GM03348 (cell line): ENCODE results near the gene WNT3A.

ENCODE experiments used
- DNase-seq: peaks from one replicate; pipeline ENCODE4 v3.0.0; 2012; ENCODE audit warnings: low spot score

The WNT3A gene

DNA sequence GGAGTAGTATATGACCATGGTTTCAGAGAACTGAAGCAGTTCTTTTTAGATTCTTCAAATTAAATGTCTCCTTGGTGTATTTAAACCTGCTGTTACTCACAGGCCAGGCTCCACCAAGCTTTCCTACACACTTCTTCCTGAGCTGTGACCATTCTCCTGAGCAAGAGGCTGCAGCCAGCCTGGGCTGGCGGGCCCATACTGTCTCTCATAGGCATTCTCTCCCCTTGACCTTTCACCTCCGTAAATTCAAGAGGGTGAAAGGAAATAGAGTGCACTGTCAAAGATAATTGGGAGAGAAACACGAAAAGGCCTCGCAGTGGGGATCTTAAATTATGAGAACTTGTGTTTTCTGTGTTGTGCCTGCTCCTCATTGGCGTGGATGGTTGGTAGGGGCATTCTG is 78.0 kb downstream of the WNT3A start:
- no peak for DNase-seq

DNA sequence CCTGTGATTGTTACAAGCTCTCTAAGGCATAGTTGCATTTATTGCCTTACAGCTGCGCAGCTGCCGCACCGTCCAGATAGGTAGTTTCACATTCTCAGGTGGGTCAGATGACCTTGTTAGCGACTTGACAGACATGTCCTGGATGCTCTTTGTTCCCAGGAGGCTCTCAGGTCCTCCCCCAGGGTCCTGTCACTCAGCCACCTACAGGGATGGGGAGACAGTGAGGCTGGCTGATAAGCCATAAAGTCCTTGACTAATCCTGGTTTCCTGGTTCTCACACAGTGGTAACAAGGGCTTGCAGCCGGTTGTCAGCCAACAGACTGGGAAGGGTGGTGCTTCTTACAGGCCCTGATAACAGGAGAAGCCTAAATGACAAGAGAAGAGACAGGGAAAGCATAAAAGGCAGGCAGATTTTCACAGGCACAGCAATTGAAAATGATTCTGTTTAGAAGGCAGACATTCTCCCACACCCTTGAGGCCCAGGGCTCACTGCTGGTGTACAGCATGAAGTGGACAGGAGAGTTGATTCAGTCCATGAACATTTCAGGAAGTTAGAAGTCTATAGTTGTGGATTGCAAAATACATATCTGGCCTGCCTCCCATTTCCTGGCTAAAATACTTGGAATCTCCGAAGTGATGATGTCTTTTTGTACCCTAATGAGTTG is 78.6 kb downstream of the WNT3A start:
- DNase-seq, result peak; percentile 76

DNA sequence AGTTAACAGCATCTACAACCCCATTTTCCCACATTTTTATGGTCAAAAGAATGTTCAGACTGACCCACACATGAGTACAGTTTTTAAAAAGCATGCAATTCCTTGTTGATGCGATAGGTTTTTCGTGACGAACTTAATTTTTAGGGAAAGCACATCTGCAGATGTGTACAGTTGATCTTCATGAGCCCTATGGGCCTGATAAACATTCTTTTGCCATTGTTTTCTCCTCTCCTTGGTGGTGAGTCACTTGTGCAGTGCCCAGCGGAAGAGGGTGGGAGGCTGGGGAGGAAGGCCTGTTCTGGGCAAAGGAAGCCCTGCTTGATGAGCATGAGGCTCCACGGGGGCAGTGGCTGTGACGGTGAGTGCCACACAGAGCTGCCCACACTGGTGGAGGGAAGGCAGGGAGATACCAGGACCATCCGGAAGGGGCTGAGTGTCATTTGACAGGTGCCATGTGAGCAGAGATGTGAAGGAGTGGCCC is 81.0 kb downstream of the WNT3A start:
- DNase-seq, result peak; percentile 78

DNA sequence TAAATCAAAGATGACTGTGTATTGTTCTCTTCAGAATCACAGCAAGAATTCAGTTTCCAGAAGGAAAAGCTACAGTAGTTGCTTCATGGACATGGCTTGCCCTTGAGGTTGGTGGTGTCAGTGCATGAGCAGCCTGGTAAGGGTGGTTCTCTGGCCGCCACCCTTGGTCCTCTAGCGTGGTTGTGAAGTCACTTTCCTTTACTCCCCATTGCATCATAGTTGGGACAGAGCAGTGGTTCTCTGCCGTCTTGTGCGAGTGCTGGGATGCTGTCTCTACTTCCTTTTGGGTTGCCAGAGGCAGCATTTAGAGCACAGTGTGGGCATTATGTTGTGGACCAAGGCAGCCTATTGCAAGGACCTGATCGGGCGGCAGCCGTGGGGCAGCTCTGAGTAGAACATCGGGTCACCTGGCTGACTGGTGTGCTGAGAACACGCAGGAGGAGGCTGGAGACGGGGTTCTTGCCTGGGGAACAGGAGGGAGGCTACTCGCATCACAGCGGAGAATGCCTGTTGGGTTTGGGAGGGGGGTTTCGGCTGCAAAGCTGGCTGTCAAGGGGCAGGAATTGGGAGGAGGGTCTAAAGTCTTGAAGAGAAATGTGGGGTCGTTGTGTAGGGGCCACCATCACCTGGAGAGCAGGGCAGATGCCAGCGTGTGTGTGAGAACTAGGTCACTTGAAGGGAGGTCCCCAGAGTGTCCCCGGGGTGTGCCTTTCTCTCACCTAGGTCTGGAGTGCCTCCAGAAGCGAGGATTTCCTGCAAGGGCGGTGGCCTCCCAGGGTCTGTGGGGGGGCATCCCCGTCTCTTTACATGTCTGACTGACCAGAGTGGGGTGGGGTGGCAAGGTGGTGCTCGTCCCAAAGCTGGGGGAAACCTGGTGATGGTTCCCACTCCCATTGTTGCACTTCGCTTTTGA is 82.0 kb downstream of the WNT3A start:
- peak; percentile 41 for DNase-seq

DNA sequence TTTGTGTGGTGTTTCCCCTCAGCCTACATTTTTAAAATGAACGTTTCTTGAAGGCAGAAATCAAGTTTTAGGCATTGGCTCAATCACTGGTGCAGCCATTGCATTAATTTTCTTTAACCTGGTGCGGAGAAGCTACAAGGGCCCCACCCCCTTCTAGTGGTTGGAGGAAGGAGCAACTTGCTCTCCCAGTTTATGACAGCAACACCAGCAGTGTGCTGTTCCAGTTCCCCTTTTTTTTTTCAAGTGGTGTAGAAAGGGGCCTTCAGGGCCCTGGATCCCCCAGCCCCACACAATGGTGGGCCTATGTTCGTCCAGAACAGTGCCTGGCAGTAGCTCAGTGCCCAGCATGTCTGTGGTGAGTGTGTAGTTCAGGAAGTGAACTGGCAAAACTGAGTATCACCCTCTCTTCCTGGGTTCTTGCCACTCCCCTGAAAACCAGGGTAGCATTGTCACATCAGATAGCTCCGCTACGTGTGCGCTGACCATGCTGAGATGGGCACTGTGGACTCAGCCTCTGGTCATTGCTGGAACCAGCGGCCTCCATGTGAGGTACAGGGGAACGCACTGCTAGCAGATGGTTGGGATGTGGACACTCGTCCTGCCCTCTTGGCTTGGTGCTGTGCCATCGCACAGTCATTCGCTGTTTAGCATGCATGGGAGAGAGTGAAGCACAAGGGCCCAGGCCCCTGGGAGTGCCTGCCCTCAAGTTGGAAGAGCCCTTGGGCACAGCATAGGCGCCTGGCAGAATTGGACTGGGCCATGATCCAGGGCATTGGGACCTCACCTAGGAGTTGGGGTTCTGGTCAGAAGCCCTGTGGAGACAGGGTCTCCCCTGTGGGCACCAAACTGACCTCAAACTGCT is 83.0 kb downstream of the WNT3A start:
- no peak for DNase-seq

DNA sequence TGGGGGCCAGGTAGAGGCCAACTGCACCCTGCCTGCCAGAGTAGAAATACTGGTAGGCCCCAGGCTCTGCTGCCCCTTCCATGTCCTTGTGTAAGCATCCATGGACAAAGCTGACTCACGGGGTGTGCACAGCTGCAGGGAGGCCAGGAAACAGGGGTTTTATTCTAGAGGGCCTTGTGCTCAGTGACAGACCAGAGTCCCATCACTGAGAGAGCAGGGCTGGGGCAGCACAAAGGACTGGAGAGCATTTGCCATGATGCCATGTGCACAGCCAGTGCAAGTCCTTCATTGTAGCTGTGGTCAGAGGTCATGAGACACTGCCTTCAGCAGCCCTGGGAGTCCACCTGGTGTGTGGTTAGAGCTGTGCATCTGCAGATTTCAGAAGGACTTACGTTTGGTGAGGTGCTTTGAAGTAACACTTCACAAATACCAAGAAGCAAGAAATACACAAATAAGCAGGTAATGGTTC is 83.8 kb downstream of the WNT3A start:
- no peak for DNase-seq

DNA sequence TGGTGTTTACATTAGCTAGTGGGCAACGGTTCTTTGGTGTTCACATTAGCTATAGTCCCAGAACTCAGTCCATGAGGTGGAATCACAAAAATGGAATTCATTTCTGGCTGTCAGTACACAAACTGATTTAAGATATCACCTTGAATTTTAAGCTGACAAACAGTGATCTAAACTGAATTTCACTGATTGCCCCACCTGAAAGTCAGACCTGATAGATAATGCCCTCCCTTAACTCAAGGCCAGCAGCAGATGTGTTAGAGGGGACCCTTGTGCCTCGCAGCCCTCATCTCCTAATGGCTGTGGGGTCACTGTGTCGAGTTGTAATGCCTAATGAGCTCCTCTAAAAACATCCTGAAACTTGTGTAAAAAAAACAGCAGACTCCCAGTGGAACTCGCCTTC is 84.3 kb downstream of the WNT3A start:
- DNase-seq, result no peak

DNA sequence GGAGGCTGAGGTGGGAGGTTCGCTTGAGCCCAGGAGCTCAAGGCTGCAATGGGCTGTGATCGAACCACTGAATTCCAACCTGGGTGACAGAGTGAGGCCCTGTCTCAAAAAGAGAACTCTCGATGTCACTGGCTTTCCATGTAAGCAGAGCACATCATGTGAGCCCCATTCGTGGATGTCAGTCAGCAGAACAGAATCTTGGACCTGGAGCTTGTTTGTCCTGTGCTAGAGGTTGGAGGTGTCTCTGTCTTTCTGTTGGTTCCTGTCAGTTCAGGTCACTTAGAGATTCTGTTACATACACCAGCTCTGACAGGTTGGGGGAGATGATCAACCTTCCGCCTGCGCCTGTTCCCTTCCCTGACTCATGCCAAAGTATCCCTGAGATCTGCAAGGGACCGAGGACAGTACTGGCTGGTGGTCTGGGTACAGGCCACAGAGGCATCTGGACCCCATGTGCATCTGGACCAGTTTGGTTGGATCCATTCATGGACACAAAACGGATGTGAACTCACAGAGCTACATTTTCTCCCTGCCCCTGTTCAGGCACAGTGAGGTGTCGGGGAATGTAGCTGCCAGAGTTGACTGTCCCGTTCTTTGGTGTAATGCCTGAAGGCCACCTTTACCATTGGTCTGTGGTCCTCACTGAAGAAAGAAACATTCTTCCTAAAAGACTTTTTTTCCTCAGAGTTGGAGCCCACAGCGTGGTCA is 85.7 kb downstream of the WNT3A start:
- DNase-seq, result no peak

DNA sequence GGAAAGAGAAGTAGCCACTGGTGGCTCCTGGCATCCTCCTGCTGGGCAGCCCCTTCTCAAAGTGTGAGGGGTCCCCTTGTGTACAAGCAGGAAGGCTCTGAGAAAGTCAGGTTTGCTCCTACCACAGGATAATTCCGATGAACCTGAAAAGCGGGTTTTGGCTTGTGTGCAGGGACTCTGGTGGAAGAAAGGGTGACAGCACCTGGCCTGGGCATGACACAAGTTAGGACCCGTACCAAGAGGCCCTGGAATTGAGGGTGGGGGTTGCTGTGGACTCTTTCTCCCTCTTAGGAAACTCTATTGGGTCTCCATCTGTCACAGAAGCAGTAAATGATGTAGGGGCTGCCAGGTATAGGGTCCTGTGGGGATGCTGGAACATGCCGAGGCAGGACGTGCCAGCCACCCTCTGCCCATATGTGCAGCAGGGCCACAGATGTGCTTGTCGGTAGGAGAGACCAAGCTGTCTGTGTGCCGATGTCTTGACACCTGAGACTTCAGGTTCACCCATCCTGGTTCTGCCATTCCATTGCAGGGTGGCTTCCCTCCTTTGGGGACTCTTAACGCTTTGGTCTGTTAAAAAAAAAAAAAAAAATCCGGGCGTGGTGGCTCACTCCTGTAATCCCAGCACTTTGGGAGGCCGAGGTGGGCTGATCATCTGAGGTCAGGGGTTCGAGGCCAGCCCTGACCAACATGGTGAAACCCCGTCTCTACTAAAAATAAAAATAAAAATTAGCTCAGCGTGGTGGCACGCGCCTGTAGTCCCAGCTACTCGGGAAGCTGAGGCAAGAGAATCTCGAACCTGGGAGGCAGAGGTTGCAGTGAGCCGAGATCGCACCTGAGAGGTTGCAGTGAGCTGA is 86.5 kb downstream of the WNT3A start:
- no peak for DNase-seq

DNA sequence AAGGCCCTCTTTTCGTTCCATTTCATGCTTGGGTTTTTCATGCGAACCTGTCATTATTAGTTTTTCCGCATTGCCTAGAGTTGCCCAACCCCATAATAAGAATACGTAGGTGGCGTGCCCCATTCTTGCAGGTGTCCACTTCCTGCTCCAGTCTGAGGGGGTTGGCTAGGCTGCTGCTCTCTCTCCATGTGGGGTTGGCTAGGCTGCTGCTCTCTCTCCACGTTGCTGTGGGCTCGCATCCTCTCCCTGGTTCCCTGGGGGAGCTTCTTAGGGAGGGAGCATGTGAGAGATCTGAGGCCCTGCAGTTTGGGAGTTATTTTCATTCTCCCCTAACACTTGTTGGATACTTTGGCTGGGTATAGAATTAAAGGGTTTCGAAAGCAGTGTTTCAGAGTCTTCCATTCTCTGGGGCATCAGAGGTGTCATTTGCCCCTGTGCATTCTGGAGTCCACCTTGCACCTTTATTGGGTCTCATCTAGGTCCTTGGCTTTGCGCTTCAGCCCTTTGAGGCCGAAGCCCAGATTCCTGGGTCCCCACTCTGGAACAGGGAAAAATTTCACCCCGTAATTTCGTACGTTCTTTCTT is 87.7 kb downstream of the WNT3A start:
- no peak for DNase-seq

DNA sequence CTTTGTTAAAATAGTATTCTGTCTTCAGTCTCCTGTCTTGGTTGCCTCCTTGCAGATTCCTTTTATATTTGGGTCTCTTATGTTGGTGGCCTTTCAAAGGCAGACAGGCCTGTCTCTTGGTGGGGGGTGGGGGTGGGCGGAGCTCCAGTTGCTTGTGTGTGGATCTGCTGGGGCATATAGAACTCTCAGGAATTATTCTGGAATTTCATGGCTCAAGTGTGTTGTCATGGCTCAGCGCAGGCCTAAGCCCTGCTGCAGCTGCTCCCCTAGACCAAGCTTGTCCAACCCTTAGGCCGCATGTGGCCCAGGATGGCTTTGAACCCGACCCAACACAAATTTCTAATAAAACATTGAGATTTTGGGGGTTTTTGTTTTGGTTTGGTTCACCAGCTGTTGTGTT is 88.4 kb downstream of the WNT3A start:
- DNase-seq, result no peak

DNA sequence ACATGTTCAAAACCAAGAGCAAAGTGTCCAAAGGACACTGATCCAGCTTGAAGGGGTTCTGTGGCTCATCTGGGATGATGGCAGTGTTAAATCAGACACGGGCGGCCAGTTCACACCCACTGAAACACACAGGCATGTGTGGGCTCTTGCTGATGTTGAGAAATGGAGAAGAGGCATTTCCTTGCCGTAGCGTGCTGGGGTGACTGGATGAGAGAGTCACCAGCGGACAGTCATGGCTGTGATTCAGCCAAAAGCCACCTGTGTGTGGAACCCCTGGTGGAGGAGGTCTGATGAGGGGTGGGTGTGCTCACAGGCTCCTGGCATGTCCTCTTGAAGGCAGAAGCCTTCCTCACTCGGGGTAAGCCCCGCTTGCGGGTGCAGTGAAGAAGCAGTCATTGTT is 89.1 kb downstream of the WNT3A start:
- no peak for DNase-seq

DNA sequence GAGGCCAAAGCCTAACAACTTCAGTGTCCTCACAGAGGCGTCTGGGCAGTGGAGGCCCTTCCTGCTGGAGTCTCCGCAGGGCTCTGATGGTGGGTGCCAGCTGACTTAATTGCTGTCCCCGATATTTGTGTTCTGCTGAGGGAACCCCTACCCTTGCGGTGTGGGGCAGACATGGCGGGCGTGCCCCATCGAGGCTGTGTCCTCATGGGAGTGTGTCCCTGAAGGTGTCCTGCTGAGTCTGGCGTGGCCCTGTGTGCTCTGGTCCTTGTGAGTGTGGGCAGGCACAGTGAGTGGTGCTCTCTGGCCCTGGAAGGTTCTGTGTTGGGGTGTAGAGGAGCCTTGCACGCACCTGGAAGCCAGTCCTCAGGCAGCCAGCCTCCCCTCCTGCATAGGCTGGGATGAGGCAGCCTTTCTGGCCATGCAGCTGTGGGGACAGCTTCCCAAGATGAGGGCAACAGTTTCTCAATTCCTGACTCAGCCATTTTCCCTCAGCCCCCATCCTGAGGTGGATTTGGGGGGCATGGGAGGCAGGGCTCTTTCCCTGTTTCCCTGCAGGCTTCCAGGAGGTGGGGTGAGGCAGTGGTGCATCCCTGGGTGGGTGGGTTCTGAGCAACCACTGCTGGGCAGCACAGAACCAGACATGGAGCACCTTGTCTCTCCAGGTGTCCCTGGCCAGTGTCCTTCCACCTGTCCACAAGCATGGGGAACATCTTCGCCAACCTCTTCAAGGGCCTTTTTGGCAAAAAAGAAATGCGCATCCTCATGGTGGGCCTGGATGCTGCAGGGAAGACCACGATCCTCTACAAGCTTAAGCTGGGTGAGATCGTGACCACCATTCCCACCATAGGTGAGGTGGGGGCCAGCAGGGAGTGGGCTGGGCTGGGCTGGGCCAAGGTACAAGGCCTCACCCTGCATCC is 89.9 kb downstream of the WNT3A start:
- DNase-seq, result no peak

DNA sequence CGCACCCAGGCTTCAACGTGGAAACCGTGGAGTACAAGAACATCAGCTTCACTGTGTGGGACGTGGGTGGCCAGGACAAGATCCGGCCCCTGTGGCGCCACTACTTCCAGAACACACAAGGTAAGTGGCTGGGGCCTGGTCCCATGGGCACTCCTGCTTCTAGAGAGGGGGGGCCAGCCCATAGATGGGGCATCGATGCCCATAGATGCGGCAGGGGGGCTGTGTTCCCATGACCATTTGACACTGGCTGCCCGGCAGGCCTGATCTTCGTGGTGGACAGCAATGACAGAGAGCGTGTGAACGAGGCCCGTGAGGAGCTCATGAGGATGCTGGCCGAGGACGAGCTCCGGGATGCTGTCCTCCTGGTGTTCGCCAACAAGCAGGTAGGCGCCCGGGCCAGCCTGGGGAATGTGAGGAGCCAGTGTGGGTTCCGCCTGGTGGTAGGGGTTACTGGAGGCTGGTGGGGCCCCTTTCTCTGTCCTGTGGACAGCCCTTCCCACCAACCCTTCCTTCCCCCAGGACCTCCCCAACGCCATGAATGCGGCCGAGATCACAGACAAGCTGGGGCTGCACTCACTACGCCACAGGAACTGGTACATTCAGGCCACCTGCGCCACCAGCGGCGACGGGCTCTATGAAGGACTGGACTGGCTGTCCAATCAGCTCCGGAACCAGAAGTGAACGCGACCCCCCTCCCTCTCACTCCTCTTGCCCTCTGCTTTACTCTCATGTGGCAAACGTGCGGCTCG is 90.7 kb downstream of the WNT3A start:
- DNase-seq, result no peak

DNA sequence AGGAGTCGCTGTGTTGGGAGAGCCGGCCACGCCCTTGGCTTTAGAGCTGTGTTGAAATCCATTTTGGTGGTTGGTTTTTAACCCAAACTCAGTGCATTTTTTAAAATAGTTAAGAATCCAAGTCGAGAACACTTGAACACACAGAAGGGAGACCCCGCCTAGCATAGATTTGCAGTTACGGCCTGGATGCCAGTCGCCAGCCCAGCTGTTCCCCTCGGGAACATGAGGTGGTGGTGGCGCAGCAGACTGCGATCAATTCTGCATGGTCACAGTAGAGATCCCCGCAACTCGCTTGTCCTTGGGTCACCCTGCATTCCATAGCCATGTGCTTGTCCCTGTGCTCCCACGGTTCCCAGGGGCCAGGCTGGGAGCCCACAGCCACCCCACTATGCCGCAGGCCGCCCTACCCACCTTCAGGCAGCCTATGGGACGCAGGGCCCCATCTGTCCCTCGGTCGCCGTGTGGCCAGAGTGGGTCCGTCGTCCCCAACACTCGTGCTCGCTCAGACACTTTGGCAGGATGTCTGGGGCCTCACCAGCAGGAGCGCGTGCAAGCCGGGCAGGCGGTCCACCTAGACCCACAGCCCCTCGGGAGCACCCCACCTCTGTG is 91.6 kb downstream of the WNT3A start:
- no peak for DNase-seq

DNA sequence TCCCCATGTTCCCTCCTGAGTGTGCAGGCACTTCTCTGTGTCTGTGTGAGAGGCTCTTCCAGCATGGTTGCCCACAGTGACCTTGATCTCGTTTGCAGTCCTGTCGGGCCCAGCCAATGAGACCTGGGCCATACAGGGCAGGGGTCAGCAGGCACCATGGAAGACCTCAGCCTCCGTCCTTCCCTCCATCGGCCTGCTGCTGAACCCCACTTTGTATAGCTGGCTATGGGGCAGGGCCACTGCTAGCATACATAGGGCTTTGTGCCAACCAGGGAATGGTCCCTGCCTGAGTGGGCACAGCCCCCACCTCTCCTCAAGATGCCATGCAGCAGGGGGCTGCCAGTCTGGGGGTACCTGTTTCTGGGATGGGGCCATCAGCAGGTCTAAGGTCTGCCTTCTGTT is 92.5 kb downstream of the WNT3A start:
- no peak for DNase-seq

DNA sequence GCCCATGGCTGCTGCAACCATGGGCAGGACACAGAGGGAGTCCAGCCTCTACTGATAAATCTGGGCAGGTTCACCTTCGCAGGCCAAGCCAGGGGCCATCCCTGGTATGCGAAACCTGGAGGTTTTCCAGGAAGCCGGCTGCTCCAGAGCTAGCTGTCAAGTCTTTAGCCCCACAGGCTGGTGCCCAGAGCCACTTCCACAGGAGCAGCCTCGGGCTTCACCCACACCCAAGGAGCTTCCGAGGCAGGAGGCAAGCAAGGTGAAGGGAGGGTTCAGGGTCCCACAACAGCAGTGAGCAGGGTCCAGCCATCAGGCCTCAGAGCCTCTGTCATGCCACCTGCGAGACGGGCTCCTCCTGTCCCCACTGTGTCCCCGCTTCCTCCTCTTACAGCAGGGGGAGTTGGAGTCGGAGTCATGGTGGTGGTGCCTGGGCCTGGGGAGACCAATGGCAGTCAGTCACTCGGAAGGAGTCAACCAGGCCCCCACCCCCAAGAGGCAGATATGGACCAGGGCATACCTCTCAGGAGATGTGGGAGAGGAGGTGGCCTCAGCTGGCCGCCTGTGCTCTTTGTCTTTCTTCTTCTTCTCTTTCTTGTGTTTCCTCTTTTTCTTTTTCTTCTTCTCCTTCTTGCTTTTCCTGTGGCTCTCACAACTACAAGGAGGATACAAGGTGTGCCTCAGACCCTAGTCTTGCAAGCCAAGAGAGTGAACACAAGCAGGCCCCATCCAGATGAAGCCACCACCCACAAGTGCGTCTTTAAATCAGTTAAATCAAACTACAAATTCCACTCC is 94.2 kb downstream of the WNT3A start:
- DNase-seq, result peak; percentile 13
